SK-N-SH (cell line): ENCODE measurements around the gene DTX1. TPM values are rescaled to one million over a fixed set of nuclear protein-coding genes. Genes with fewer than 3 reads are reported as not detected.

Experiments
- CTCF ChIA-PET: fragments of 300-600, 350-600 bp; formaldehyde crosslinking; extraction: SDS; loops from one replicate; lab custom pipeline; 2021; lab: Yijun Ruan, JAX
- POLR2A ChIA-PET: fragments of 350-600 bp; sonication (Branson Sonifier 250); formaldehyde crosslinking; extraction: SDS; loops from one replicate; lab custom pipeline; 2020; ENCODE audit warnings: antibody characterized with exemption, inconsistent platforms; lab: Yijun Ruan, JAX
- DNase-seq: peaks from one replicate; pipeline ENCODE4 v3.0.0; 2012
- H2AFZ ChIP-seq: fragments of 200-600 bp; sonication (generic); 2 replicates; pipeline ENCODE4 v1.8.1; 2016; ENCODE audit warnings: antibody characterized with exemption, mild to moderate bottlenecking, low read depth
- H3F3A ChIP-seq: fragments of 200-600 bp; sonication (generic); replicated peaks from 2 replicates; pipeline ENCODE3; 2016; ENCODE audit warnings: antibody characterized with exemption, mild to moderate bottlenecking; ENCODE audit not compliant: insufficient read depth
- H3K27ac ChIP-seq, 2 experiments: fragments of 200-500 bp in 1 of 2; fragments of 200-600 bp in 1 of 2; sonication (Bioruptor generic) in 1 of 2; sonication (generic), shearing (Covaris generic) in 1 of 2; 2 replicates each; pipeline versions ENCODE4 v1.5.1 to v1.6.1; 2014 to 2016; ENCODE audit warnings: low read depth in 2 of 2, inconsistent platforms in 1 of 2, low read length in 1 of 2, mild to moderate bottlenecking in 1 of 2, mixed read lengths in 1 of 2
- H3K27me3 ChIP-seq: fragments of 200-600 bp; sonication (generic), shearing (Covaris generic); 2 replicates; pipeline ENCODE4 v1.6.1; 2016; ENCODE audit warnings: mixed run types; ENCODE audit not compliant: insufficient read depth
- H3K36me3 ChIP-seq, 2 experiments: fragments of 200-500 bp in 1 of 2; fragments of 200-600 bp in 1 of 2; sonication (Bioruptor generic) in 1 of 2; sonication (generic) in 1 of 2; replicated peaks in 1 of 2; 2 replicates each; pipeline versions ENCODE3 to v1.5.1; 2014 to 2016; ENCODE audit warnings: low read length in 1 of 2, mild to moderate bottlenecking in 1 of 2; ENCODE audit not compliant: insufficient read depth in 2 of 2, control insufficient read depth in 1 of 2
- H3K4me1 ChIP-seq, 2 experiments: fragments of 200-500 bp in 1 of 2; fragments of 200-600 bp in 1 of 2; sonication (Bioruptor generic) in 1 of 2; sonication (generic), shearing (Covaris generic) in 1 of 2; 2 replicates each; pipeline versions ENCODE4 v1.5.1 to v1.6.1; 2014 to 2016; ENCODE audit warnings: low read depth in 1 of 2, low read length in 1 of 2, mixed run types in 1 of 2; ENCODE audit not compliant: insufficient read depth in 2 of 2, control insufficient read depth in 1 of 2
- H3K4me2 ChIP-seq: fragments of 200-600 bp; sonication (generic), shearing (Covaris generic); 2 replicates; pipeline ENCODE4 v1.6.1; 2017; ENCODE audit warnings: mixed run types
- H3K4me3 ChIP-seq, 2 experiments: fragments of 200-500 bp in 1 of 2; fragments of 200-600 bp in 1 of 2; sonication (Bioruptor generic) in 1 of 2; sonication (generic), shearing (Covaris generic) in 1 of 2; 2 replicates each; pipeline versions ENCODE4 v1.5.1 to v1.8.1; 2014 to 2016; ENCODE audit warnings: low read depth in 2 of 2, inconsistent platforms in 1 of 2, low read length in 1 of 2, mild to moderate bottlenecking in 1 of 2, mixed read lengths in 1 of 2, moderate library complexity in 1 of 2
- H3K79me2 ChIP-seq: fragments of 200-600 bp; sonication (generic); 2 replicates; pipeline ENCODE4 v1.8.1; 2017; ENCODE audit warnings: mild to moderate bottlenecking; ENCODE audit not compliant: insufficient read depth
- H3K9ac ChIP-seq: fragments of 200-600 bp; sonication (generic); 2 replicates; pipeline ENCODE4 v1.6.1; 2017; ENCODE audit warnings: mixed run types
- H3K9me2 ChIP-seq: fragments of 200-600 bp; sonication (generic); 2 replicates; pipeline ENCODE4 v1.6.1; 2017; ENCODE audit warnings: mixed run types
- H3K9me3 ChIP-seq: fragments of 200-600 bp; sonication (generic); 2 replicates; pipeline ENCODE4 v1.6.1; 2017; ENCODE audit warnings: mixed run types, mild to moderate bottlenecking, moderate library complexity
- H4K20me1 ChIP-seq: fragments of 200-600 bp; sonication (generic); 2 replicates; pipeline ENCODE4 v1.6.1; 2017; ENCODE audit warnings: mild to moderate bottlenecking, mixed run types; ENCODE audit not compliant: insufficient read depth
- EP300 ChIP-seq, 2 experiments: IDR thresholded peaks; 2 replicates each; pipeline versions ENCODE4 v1.4.0 to v1.6.1; 2012; ENCODE audit warnings: borderline replicate concordance in 1 of 2, low read depth in 1 of 2, low read length in 1 of 2
- EZH2phosphoT487 ChIP-seq: fragments of 200-600 bp; sonication (generic); IDR thresholded peaks from 2 replicates; pipeline ENCODE4 v1.6.1; 2017; ENCODE audit warnings: low read depth, mixed run types, mild to moderate bottlenecking, antibody characterized with exemption, moderate library complexity, borderline replicate concordance
- FOSL2 ChIP-seq: IDR thresholded peaks from 2 replicates; pipeline ENCODE4 v1.4.0; 2012; ENCODE audit warnings: low read depth, mild to moderate bottlenecking, moderate library complexity, borderline replicate concordance
- GATA2 ChIP-seq: sonication (generic); formaldehyde crosslinking; IDR thresholded peaks from 2 replicates; pipeline ENCODE4 v1.5.0; 2020; ENCODE audit warnings: mild to moderate bottlenecking, missing genetic modification reagents
- IRF3 ChIP-seq: fragments of 150-350 bp; IDR thresholded peaks from 2 replicates; pipeline ENCODE4 v1.6.1; 2016; ENCODE audit warnings: mild to moderate bottlenecking, low read depth, low read length
- MAX ChIP-seq: IDR thresholded peaks from 2 replicates; pipeline ENCODE4 v1.4.0; 2012; ENCODE audit warnings: low read depth
- MEF2A ChIP-seq: IDR thresholded peaks from 2 replicates; pipeline ENCODE4 v1.4.0; 2012; ENCODE audit warnings: low read depth, borderline replicate concordance
- RCOR1 ChIP-seq: fragments of 150-350 bp; IDR thresholded peaks from 2 replicates; pipeline ENCODE4 v1.6.1; 2017; ENCODE audit warnings: antibody characterized with exemption, low read length
- RFX5 ChIP-seq: IDR thresholded peaks from 2 replicates; pipeline ENCODE4 v1.6.1; 2012; ENCODE audit warnings: mild to moderate bottlenecking, improper control_type of control experiment, low read length
- RXRA ChIP-seq: IDR thresholded peaks from 2 replicates; pipeline ENCODE4 v1.4.0; 2012; ENCODE audit warnings: low read depth, mild to moderate bottlenecking, borderline replicate concordance
- YY1 ChIP-seq: IDR thresholded peaks from 2 replicates; pipeline ENCODE4 v1.4.0; 2012; ENCODE audit warnings: low read depth, mild to moderate bottlenecking
- WGBS: methylation state at CpG from one replicate; pipeline ENCODE4 v1.1.6; 2017; ENCODE audit warnings: low lambda C conversion rate; 5-methylcytosine and 5-hydroxymethylcytosine counted together
- polyA plus RNA-seq, 3 experiments: library from polyadenylated mRNA; depleted of rRNA; stranded (reverse); fragments of >200 nt; gene quantifications; 2 replicates each; pipeline ENCODE4 v1.2.3, GENCODE V29; 2012

The DTX1 gene
- polyA plus RNA-seq, 1 of the 3 experiments (the other 2 are of a cell fraction): 0.72 TPM

- Histone ChIP-seq H3K9me3 (no peaks in the 10 kb centered on the region), H4K20me1 (no peaks in the 10 kb centered on the region), H3K4me3 (no peak overlapping the region), H3K27ac (no peak overlapping the region)
- WGBS: 77% methylated on average over 7 of the region's 7 CpGs
- TF ChIP-seq GATA2: no peak
- no peak for TF ChIP-seq IRF3
- no peak for TF ChIP-seq EP300 (IDR thresholded peaks at IDR 0.05; ENCODE audit: borderline replicate concordance in 1 of 2, low read depth in 1 of 2, low read length in 1 of 2)
- TF ChIP-seq EZH2phosphoT487: no peak
- TF ChIP-seq MEF2A: no peak
- TF ChIP-seq RCOR1: no peak
- TF ChIP-seq, all 33 proteins: peak for 0
- H3K9me2 ChIP-seq: no peaks in the 10 kb centered on the region
- H3K27me3 ChIP-seq: peaks cover 13% of the 10 kb centered on the region; the same call in 1 of the 2 replicates
- no peaks in the 10 kb centered on the region for H3F3A ChIP-seq
- H3K79me2 ChIP-seq: no peaks in the 10 kb centered on the region
- H3K36me3 ChIP-seq: no peaks in the 10 kb centered on the region
- CTCF ChIA-PET: interaction anchor here (0.7 to 4.8 kb wide), 14 partner anchors 7 to 600 kb away, joined by 3 to 113 read pairs (median 4); partner anchors contain the start of genes CFAP73 and DTX1
- H2AFZ ChIP-seq: no peak overlapping the region
- H3K9ac ChIP-seq: no peak overlapping the region
- POLR2A ChIA-PET: no interaction called here
- H3K4me2 ChIP-seq: no peak overlapping the region
- no peaks in the 10 kb centered on the region; a peak in 1 of 4 replicates for H3K4me1 ChIP-seq
- no peak for DNase-seq
Observed at GRCh38 chr12:113050795-113051194, 5.7 kb upstream of the DTX1 start.

GRCh38 chr12:113051759-113052158 lies 4.8 kb upstream of the DTX1 start:
- no peaks in the 10 kb centered on the region for H3K9me3 ChIP-seq
- ChIA-PET CTCF (interaction anchor here (0.6 to 4.8 kb wide), 8 partner anchors 6 to 133 kb away, joined by 3 to 113 read pairs (median 4); partner anchors contain the start of genes CFAP73 and DTX1), POLR2A (no interaction called here)
- no peak overlapping the region for H3K27ac ChIP-seq
- H3K4me1 ChIP-seq: no peaks in the 10 kb centered on the region; a peak in 1 of 4 replicates
- no peaks in the 10 kb centered on the region for H3K36me3 ChIP-seq
- 23% methylated on average over 1 of the region's 4 CpGs for WGBS
- H3K9ac ChIP-seq: no peak overlapping the region
- H2AFZ ChIP-seq: no peak overlapping the region
- H3K27me3 ChIP-seq: peaks cover 21% of the 10 kb centered on the region; the same call in 1 of the 2 replicates
- H3K4me2 ChIP-seq: no peak overlapping the region
- no peak overlapping the region for H3K4me3 ChIP-seq
- no peaks in the 10 kb centered on the region for H4K20me1 ChIP-seq
- no peaks in the 10 kb centered on the region for H3F3A ChIP-seq
- DNase-seq: no peak
- H3K79me2 ChIP-seq: no peaks in the 10 kb centered on the region
- TF ChIP-seq YY1: no peak
- no peak for TF ChIP-seq MAX
- no peak for TF ChIP-seq RFX5
- TF ChIP-seq IRF3: no peak
- no peak for TF ChIP-seq FOSL2
- no peak for TF ChIP-seq RXRA
- TF ChIP-seq, all 33 proteins: peak for 0
- no peaks in the 10 kb centered on the region for H3K9me2 ChIP-seq
